Measurements from ENCODE around the gene MTX1.
"Not testable (repeated sequence)": the region's sequence is repeated elsewhere in the genome, so short reads cannot be mapped to it uniquely, and the experiment has no call there.

MTX1 gene

DNA sequence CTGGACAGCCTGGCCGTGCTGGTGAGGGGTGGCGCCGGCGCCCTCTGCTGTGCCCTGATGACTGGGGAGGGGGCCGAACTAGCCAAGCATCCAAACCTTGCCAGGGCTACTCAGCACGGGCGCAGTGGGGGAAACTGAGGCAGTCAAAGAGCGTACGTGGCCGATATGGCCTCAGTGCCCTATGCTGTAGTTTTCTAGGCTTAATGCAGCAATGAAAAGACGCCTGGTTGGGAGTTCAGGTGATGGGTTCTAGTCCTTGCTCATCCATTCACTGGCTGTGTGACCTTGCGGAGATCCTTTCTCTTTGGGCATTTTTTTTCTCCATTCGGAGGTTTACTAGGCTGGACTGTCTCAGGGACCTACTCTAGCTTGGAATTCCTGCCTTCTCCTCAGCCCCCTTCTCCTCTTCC is 822 bp downstream of the MTX1 start:
- DNase-seq = no peak

DNA sequence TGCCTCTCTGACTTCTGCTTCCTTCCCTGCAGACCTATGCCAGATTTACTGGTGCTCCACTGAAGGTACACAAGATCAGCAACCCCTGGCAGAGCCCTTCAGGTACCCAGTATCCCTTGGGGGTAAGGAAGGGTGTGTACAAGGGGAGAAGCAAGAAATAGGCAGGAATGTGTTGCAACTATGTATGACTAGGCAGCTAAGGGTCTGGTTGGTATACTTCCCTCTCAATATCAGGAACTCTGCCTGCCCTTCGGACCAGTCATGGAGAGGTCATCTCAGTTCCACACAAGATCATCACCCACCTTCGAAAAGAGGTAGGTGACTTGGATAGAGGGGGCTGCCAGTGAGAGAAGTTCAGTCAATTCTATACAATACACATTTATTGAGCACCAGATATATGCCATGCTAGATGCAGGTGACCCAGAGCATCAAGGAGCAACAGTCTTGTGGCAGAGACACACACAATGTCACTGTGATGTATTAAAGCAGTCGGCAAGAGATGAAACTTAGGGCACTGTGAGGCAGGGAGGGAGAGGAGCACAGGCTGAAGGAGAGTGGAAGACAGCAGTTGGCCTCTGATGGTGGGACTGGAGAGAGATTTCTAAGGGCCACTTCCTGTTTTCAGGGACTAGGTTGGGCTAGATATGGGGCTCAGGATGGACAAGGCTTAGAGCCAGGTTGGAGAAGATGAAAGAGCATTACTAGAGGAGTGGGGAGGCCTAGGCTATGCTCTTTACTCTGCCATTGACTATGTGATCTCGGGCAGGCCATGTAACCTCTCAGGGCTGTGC is 2.0 kb downstream of the MTX1 start:
- DNase-seq = no peak

DNA sequence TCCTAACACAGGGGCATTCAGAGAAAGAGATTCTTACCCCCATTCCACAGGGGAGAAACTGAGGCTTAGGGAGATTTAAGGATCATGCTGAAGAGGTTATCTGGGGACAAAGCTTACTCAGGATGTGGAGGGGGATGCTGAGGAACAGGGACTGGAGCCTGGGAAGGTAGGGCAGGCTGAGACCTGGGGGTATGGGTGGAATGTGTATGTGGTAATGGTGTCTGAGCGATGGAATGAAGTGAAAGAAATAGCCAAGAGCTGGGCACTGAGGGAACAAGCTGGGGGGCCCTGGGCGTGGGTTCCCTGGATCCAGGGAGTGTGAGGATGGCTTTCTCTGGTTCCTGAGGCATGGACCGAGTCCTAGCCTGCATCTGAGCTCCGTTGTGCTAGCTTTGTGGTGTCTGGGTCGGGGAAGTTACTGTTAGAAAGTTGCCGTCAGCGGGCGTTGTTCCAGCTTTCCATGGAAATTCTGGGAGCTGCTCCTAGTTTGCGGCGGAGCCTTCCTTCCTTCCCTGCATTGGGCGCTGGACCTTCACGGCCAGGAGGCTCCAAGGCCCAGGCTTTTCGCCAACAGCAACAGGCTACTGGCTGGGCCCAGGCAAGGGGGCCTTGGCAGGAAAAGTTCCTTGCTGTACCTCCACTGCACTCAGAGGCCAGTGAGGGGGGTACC is 3.0 kb downstream of the MTX1 start:
- not testable (repeated sequence) for DNase-seq

DNA sequence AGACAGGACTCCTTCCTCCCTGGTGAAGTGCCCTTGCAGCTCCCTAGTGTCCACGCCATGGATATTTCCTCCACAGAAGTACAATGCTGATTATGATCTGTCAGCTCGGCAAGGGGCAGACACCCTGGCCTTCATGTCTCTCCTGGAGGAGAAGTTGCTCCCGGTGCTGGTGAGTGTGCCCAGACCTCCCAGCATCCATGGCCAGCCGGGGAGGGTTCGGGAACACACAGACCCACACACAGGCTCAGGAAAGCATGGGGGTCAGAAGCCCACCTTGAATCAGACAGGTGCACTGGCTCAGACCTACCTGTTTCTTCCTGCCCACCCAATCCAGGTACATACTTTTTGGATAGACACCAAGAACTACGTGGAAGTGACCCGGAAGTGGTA is 3.6 kb downstream of the MTX1 start:
- not testable (repeated sequence) for DNase-seq

DNA sequence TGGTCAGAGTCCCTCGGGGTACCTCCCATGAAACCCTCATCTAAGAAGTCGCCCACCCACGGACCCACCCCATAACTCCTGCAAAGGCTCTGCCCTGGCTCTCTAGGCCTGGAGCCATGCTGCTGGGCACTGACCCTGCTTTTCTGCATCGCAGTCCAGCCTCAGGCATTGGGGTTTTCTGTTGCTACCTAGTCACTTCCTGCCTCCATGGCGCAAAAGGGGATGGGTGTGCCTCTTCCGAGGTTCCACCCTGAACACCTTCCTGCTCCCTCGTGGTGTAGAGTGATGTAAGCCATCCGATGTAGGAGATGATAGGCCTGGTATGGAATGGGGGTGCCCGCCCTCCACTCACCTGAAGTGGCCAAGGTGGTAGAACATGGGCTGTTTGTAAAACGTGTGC is 6.2 kb downstream of the MTX1 start:
- DNase-seq = peak; percentile 60

DNA sequence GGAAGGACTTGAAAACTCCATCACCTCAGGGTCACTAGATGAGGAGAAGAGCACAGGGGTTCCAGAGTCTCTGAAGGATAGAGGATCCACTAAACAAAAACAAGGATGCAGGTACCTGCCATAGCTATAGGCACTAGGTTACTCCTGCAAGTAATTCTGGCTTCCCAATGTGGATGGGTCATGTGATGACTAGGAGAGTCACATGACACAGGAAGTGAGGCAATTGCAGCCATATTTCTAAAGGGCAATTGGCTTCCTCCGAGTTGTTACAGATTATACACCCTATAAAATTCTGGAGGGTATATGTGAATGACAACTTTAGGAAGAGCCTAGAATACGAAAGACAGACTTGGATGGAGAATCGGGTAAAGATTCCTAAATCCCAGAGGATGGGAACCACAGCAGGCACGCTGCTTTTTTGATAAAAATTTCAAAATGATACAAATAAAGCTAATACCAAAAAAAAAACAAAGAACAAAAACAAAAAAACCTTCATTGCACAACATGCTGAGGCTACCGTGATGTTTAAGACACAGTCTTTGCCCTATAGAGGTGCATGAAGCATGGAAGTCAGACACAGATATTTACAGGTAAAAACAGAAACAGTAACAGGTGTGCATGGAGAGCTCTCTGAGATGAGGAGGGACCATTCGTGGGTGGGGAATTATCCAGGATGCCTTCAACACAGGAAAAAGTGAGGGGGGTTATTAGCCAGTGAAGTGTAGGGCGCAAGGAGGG is 10.5 kb downstream of the MTX1 start:
- DNase-seq = peak; percentile 46

DNA sequence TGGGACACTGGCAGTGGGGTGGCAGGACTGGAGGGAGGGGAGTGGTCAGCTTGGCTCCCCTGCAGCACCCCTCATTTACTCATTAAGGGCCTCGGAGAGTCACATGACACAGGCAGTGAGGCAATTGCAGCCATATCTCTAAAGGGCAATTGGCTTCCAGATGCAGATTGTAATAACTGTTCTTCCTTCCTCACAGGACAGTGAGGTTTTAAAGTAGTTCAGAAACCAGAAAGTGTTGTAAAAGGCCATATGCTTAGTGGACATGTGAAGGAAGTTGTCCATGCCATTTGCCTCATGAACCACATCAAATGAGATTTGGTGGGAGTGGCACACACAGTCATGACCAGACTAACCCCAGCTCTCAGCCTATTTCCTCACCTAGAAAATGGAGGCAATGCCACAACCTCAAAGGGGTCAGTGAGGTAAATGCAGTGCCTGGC is 11.1 kb downstream of the MTX1 start:
- DNase-seq = peak; percentile 57

DNA sequence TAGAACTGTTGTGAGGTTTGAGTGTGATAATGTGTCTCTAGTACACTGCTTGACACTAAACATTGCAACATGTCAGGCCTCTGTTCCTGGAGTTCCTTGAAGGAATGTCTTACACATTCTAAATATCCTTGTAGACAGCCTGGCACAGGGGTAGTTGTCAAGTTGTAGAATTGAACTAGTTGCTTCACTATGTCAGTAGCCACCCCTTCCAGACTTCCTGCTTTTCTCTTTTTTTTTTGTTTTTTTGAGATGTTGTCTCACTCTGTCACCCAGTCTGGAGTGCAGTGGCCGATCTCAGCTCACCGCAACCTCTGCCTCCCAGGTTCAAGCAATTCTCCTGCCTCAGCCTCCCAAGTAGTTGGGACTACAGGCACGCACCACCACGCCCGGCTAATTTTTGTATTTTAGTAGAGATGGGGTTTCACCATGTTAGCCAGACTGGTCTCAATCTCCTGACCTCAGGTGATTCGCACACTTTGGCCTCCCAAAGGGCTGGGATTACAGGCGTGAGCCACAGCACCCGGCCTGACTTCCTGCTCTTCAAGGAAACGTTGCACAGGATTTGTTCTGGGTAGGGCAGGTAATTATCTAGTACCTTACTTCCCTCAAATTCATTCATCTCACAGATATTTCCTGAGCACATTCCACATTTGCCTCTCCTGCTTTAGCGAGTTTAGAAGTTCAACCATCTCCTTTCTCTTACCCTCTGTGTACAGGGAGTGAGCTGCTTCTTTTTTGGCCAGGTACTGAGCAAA is 11.9 kb downstream of the MTX1 start:
- not testable (repeated sequence) for DNase-seq

DNA sequence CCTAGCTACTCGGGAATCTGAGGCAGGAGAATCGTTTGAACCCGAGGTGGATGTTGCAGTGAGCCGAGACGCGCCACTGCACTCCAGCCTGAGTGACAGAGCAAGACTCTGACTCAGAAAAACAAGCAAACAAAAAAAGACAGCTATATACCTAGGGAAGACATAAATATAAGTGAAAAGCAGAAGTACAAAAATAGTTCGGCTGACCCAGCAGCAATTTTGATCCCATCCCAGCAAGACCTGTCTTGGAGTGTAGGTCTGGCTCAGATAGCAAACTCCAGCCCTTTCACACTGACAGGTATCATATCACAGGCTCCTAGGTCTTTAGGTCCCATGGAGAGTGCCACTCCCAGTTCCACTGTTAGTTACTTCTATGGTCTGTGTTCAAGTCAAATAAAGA is 14.6 kb downstream of the MTX1 start:
- no peak for DNase-seq

DNA sequence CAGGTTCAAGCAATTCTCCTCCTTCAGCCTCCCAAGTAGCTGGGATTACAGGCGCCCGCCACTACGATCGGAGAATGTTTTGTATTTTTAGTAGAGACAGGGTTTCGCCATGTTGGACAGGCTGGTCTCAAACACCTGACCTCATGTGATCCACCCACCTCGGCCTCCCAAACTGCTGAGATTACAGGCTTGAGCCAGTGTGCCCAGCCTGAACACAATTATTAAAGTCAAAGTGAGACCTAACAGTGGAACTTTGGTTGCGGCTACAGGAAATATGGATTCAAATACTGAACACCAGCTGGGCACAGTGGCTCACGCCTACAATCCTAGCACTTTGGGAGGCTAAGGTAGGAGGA is 16.9 kb downstream of the MTX1 start:
- not testable (repeated sequence) for DNase-seq

DNA sequence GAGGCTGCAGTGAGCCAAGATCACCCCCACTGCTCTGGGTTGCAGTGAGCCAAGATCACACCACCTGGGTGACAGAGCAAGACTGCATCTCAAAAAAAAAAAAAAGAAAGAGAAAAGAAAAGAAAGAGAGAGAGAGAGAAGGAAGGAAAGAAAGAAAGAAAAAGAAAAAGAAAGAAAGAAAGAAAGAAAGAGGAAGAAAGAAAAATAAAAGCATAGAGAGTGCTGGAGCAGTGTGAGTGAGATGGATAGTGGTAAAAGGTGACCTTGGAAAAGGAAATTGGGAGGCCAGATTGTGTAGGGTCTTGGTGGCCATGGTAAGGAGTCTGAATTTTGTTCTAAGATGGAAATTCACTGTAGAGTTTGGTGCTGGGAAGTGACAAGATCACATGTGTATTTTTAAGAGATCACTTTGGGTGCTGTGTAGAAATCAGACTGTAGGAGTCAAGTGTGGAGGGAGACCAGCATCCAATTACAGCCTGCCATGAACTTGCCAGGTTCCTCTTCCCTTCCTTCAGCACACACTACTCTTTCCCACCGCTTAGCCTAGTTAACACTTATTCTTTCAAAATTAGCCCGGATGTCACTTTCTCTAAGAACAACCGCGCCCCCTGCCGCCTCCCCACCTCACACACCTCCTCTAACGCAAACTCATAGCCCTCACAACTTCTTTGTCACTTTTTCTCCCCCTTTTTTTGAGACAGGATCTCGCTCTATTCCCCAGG is 17.9 kb downstream of the MTX1 start:
- peak; percentile 89 for DNase-seq

DNA sequence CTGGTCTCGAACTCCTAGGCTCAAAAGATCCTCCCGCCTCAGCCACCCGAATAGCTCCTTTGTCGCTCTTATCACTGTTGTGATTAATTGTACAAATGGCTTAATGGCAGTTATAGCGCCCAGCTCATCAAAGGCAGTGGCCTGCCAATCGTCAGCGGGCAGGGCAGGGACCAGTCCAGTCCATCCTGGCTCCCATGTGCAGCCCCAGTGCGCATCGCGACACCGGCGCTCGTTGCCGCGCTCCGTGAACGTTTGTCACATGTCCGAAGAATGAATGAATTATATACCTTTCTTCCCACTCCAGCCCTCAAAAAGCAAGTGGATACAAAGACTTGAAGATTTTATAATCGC is 18.4 kb downstream of the MTX1 start:
- DNase-seq = no peak

DNA sequence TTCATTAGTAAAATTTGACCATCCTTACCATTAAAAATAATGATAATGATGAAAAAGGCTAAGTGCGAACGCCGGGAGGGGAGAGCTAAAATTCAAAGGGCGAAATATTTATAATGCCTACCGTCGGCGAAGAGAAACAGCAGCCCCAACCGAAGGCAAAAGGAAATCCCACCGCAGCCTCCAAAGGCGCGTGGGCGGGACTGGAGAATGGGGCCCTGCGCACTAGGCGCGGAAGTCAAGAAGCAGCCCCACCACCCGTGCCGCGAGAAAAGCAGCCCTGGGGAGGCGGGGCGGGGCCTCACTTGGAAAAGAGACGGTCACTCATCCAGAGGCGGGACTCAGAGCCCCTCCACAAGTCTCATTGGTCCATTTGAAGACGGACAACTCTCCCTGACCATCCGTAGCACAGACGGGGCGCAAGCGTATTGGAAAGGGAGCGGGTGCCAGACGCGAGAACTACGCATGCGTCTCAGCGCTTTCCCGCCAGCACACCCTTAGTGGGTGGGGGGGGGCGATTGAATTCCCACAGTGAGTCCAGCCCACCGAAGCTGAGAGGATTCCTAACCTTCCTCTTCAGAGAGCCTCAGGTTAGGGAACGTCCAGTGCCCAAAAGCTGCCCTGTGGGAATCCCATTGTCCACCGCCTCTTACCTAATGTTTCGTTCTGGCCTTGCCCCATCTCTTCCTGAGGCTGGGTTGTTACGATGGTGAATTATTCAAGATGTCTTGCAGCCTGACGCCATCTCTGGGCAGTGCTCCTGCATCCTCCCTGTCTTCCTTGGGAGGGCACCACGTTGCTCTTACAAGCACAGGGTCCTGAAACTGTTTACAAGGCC is 19.0 kb downstream of the MTX1 start:
- DNase-seq = peak; percentile 100

DNA sequence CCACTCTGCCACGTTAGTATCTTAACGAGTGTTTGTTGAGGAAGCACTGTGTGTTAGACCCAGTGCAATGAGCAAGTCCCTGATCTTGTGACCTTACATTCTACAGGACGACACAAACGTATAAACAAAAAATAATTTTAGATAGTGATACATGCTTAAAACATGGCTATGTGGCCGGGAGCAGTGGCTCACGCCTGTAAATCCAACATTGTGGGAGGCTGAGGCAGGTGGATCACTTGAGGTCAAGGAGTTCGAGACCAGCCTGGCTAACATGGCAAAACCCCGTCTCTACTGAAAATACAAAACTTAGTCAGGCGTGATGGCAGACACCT is 19.6 kb downstream of the MTX1 start:
- no peak for DNase-seq

DNA sequence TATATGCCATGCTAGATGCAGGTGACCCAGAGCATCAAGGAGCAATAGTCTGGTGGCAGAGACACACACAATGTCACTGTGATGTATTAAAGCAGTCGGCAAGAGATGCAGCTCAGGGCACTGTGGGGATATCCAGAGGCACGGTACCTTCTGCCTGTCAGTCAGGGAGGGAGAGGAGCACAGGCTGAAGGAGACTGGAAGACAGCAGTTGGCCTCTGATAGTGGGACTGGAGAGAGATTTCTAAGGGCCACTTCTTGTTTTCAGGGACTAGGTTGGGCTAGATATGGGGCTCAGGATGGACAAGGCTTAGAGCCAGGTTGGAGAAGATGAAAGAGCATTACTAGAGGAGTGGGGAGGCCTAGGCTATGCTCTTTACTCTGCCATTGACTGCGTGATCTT is 22.8 kb downstream of the MTX1 start:
- not testable (repeated sequence) for DNase-seq

DNA sequence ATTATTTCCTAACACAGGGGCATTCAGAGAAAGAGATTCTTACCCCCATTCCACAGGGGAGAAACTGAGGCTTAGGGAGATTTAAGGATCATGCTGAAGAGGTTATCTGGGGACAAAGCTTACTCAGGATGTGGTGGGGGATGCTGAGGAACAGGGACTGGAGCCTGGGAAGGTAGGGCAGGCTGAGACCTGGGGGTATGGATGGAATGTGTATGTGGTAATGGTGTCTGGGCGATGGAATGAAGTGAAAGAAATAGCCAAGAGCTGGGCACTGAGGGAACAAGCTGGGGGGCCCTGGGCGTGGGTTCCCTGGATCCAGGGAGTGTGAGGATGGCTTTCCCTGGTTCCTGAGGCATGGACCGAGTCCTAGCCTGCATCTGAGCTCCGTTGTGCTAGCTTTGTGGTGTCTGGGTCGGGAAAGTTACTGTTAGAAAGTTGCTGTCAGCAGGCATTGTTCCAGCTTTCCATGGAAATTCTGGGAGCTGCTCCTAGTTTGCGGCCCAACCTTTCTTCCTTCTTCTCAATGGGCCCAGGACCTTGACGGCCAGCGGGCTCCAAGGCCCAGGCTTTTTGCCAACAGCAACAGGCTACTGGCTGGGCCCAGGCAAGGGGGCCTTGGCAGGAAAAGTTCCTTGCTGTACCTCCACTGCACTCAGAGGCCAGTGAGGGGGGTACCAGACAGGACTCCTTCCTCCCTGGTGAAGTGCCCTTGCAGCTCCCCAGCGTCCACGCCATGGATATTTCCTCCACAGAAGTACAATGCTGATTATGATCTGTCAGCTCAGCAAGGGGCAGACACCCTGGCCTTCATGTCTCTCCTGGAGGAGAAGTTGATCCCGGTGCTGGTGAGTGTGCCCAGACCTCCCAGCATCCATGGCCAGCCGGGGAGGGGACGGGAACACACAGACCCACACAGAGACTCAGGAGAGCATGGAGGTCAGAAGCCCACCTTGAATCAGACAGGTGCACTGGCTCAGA is 23.8 kb downstream of the MTX1 start:
- DNase-seq = not testable (repeated sequence)

DNA sequence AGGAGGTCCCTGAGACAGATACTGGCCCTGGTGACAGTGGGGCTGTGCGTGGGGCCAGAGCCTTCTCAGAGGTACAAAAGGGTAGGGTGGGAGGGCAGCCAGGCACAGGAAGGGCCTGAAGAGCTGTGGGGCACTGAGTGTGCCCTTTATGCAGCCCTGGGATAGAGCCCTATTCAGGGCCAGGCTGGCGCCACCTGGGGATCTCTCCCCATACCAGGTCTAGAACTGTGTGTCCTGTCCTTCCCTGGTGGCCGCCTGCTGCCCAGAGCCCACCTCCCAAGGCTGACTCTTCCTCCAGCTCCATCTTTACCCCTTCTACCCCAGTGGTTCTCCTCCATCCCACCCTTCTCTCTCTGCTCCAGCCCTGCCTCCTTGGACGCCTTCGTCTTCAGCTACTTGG is 25.0 kb downstream of the MTX1 start:
- DNase-seq = not testable (repeated sequence)

DNA sequence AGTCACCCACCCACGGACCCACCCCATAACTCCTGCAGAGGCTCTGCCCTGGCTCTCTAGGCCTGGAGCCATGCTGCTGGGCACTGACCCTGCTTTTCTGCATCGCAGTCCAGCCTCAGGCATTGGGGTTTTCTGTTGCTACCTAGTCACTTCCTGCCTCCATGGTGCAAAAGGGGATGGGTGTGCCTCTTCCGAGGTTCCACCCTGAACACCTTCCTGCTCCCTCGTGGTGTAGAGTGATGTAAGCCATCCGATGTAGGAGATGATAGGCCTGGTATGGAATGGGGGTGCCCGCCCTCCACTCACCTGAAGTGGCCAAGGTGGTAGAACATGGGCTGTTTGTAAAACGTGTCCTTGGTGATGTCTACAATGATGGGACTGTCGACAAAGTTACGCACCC is 26.9 kb downstream of the MTX1 start:
- peak; percentile 49 for DNase-seq

DNA sequence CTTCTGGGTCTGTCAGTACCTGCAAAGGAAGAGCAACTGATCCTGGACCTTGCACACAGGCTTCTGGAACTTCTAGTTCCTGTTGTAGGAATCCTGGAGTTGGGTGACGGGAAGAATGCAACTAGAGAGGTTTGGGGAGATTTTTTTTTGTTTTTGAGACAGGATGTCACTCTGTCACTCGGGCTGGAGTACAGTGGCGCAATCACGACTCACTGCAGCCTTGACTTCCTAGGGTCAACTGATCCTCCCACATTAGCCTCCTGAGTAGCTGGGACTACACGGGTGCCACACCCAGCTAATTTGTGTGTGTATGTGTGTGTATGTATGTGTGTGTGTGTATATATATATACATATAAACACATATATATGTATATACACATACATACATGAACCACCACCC is 28.0 kb downstream of the MTX1 start:
- no peak for DNase-seq

DNA sequence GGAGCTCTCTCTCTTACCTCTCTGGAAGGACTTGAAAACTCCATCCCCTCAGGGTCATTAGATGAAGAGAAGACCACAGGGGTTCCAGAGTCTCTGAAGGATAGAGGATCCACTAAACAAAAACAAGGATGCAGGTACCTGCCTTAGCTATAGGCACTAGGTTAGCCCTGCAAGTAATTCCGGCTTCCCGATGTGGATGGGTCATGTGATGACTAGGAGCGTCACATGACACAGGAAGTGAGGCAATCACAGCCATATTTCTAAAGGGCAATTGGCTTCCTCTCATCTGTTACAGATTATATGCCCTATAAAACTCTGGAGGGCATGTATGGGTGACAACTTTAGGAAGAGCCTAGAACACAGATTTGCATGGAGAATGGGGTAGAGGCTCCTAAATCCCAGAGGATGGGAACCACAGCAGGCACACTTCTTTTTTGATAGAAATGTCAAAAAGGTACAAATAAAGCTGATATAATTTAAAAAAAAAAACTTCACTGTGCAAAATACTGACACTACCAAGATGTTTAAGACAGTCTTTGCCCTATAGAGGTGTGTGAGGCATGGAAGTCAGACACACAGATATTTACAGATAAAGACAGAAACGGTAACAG is 32.7 kb downstream of the MTX1 start:
- peak; percentile 85 for DNase-seq
